Muscle of arm (tissue), 14 donors: ENCODE results near the gene UNC50. TPM values are rescaled to one million over a fixed set of nuclear protein-coding genes. Genes with fewer than 3 reads are reported as not detected.
A peak's percentile ranks its signal among the peaks of the same experiment; 100 is the strongest.

Experiments used
- DNase-seq: peaks from one replicate; pipeline ENCODE4 v3.0.0-alpha.2; 2013
- long read RNA-seq, 11 donors: transcript quantifications; one replicate each; lab custom pipeline, GENCODE V29; 2026
- polyA plus RNA-seq, 12 donors: library from polyadenylated mRNA; unstranded; fragments of 120-200 nt; gene quantifications; one replicate each; pipeline ENCODE4 v1.2.1, GENCODE V29; 2013; ENCODE audit not compliant: insufficient read length in 12 of 12

UNC50 gene, protein sequence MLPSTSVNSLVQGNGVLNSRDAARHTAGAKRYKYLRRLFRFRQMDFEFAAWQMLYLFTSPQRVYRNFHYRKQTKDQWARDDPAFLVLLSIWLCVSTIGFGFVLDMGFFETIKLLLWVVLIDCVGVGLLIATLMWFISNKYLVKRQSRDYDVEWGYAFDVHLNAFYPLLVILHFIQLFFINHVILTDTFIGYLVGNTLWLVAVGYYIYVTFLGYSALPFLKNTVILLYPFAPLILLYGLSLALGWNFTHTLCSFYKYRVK
- polyA plus RNA-seq, result 10 to 100 TPM in 11 of 12 donors, not detected in 1; 22.9 to 47.3 (median 33.8) TPM
- long read RNA-seq, donor 1, transcript UNC50-201 (6 exons, 1,143 nt), result major isoform, 27 of 41 reads
- long read RNA-seq, donor 1, partial matches to known transcripts, result 11 of 41 reads
- long read RNA-seq, donor 1, other reads (novel, unspliced or antisense), result 0 of 41 reads
- long read RNA-seq, donor 2, transcript UNC50-201 (6 exons, 1,143 nt), result major isoform, 13 of 13 reads
- long read RNA-seq, donor 2, partial matches to known transcripts, result 0 of 13 reads
- long read RNA-seq, donor 2, other reads (novel, unspliced or antisense), result 0 of 13 reads
- long read RNA-seq, donor 3, transcript UNC50-201 (6 exons, 1,143 nt), result major isoform, 9 of 9 reads
- long read RNA-seq, donor 3, partial matches to known transcripts, result 0 of 9 reads
- long read RNA-seq, donor 3, other reads (novel, unspliced or antisense), result 0 of 9 reads
- long read RNA-seq, donor 4, transcript UNC50-201 (6 exons, 1,143 nt), result major isoform, 8 of 9 reads
- long read RNA-seq, donor 4, partial matches to known transcripts, result 0 of 9 reads
- long read RNA-seq, donor 4, other reads (novel, unspliced or antisense), result 0 of 9 reads
- long read RNA-seq, donor 5, transcript UNC50-201 (6 exons, 1,143 nt), result major isoform, 27 of 36 reads
- long read RNA-seq, donor 5, partial matches to known transcripts, result 8 of 36 reads
- long read RNA-seq, donor 5, other reads (novel, unspliced or antisense), result 0 of 36 reads
- long read RNA-seq, donor 6, partial matches to known transcripts, result 0 of 5 reads
- long read RNA-seq, donor 6, other reads (novel, unspliced or antisense), result 0 of 5 reads
- long read RNA-seq, donor 7, transcript UNC50-201 (6 exons, 1,143 nt), result major isoform, 6 of 7 reads
- long read RNA-seq, donor 7, partial matches to known transcripts, result 0 of 7 reads
- long read RNA-seq, donor 7, other reads (novel, unspliced or antisense), result 0 of 7 reads
- long read RNA-seq, donor 8, transcript UNC50-201 (6 exons, 1,143 nt), result major isoform, 19 of 20 reads
- long read RNA-seq, donor 8, partial matches to known transcripts, result 0 of 20 reads
- long read RNA-seq, donor 8, other reads (novel, unspliced or antisense), result 0 of 20 reads
- long read RNA-seq, donor 9, transcript UNC50-201 (6 exons, 1,143 nt), result major isoform, 9 of 9 reads
- long read RNA-seq, donor 9, partial matches to known transcripts, result 0 of 9 reads
- long read RNA-seq, donor 9, other reads (novel, unspliced or antisense), result 0 of 9 reads
- long read RNA-seq, donor 10, transcript UNC50-201 (6 exons, 1,143 nt), result major isoform, 16 of 21 reads
- long read RNA-seq, donor 10, partial matches to known transcripts, result 5 of 21 reads
- long read RNA-seq, donor 10, other reads (novel, unspliced or antisense), result 0 of 21 reads
- long read RNA-seq, donor 11, transcript UNC50-201 (6 exons, 1,143 nt), result major isoform, 21 of 24 reads
- long read RNA-seq, donor 11, partial matches to known transcripts, result 0 of 24 reads
- long read RNA-seq, donor 11, other reads (novel, unspliced or antisense), result 0 of 24 reads

DNA sequence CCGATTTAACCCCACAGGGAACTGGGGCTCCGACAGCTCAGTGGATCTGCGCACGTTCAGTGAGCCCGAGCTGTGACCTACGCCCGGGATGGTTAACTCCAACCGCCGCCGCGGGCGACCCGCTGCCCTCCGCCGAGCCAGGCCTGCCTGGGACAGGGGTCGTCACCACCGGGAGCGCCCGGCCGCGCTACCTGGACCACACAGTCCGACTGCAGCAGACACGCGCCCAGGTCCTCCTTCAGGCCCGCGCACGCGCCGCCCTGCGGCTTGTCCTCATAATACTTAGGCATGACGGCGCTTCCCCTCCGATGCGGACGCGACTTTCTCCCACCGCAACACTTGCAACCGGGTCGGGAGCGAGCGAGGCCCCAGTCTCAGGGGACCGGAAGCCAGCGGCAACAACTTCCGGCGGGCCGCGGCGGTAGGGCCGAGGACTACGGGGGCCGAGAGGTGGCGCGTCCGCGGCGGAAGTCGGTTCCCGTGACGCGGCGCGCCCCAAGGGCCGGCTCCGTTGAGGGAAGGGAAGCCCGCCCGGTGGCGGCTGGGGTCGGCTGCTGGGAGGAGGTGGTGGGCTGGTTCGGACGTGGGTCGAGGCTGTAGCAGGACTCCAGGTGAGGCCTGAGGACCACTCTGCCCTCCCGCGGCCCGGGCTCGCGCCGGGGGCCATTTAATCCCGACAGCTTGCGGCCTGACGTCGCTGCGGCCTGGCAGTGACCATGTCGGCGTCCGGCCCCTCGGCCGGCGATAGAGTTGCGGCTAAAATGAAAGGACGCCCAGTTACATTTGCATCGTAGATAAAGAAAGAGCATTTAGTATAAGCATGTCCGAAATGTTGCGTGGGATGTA is at the start of gene UNC50, which contains the start of gene COA5:
TSS of gene UNC50 (plus strand) at position 474 of the 846 bp plus-strand sequence. CDS start 1,171 bp downstream, outside the sequence.
TSS of gene COA5 (minus strand) at position 397 of the 846 bp plus-strand sequence. CDS start at position 290, 107 bp downstream.
- DNase-seq, result peak; percentile 90

DNA sequence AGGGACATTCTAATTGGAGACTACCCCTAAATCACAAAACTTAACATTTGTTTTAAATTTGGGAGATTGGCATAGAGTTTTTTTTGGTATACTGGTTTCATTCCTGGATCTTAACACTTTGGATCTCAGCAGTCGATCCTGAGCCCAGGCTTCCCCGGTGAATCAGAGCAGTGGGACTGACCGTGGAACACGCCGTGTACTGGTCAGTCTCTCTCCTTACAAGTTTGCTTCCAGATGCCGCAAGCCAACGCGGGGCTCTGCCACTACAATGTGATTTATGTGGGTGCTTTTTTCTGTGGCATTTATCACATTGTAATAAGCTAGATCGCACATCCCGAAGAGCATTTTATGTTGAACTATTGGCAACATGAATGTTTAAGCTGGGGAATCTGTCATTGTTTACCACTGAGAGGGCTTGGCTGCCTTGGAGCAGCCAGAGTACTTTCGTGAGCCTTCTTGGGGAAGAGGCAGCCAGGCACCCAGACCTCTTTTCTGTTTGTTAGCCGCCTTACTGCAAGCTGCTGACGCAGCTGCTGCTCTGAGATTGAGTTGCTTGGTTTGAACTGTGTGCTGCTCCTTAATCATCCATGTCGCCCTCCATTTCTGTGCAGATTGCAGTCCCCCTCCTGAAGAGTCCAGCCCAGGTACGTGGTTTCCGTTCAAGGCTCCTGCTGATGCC is 49.4 kb upstream of the UNC50 start:
- no peak for DNase-seq

DNA sequence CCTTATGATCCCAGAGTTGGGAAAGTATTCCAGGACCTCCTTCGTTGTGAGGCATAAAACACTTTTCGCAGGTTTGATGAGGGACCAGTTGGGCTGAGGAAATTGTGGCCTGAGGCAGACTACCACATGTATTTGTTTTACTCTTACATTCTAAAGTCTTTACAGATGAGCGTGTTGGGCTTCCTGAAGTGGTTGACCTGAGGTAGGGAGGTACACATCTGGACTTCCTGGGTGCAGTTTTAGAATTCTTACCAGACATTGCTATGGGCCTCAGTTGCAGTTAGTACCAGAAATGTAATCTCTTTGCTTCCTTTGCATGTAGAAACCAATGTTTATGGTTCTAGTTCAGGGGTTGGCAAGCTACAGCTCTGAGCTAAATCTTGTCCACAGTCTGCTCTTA is 48.8 kb upstream of the UNC50 start:
- DNase-seq, result no peak

DNA sequence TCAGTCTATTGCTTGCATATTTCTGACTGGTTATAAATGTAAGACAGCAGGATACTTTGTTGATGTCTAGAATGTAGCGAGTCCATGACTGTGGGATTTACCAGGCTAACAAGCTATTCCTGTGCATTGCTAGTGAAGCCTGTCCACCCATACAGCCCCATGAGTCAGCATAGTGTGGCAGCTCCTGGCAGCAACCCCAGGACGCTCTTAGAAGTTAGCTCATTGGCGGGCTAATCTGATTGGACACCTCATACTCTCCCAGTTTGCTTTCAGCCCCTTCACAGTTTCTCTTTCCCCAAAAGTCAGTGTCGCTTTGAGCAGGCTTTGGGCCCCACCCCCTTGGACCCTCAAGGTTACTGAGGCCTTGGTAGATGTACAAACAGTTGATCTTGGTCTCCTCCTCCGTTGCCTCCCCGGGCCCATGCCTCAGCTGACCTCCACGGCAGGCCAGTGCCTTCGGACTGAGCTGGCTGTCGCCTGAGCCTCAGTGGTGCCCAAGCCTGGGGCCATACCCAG is 48.1 kb upstream of the UNC50 start:
- DNase-seq, result no peak

DNA sequence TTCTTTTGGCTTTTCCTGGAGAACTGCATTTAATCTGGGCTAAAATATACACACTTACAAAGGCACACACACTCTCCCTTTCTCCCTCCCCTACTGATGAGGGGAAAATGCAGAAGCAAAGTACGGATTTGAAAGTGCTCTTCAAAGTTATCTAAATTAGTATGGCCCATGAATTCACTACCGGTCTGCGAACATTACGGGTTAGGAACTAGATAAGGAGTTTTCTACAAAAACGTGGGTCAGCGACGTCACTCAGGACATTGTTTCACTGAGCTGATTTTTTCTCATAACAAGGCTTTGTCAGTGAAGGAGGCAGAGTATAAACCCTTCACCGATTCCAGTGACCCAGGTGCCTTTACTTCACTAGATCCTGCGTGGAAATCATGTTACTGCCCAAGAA is 47.4 kb upstream of the UNC50 start:
- no peak for DNase-seq

DNA sequence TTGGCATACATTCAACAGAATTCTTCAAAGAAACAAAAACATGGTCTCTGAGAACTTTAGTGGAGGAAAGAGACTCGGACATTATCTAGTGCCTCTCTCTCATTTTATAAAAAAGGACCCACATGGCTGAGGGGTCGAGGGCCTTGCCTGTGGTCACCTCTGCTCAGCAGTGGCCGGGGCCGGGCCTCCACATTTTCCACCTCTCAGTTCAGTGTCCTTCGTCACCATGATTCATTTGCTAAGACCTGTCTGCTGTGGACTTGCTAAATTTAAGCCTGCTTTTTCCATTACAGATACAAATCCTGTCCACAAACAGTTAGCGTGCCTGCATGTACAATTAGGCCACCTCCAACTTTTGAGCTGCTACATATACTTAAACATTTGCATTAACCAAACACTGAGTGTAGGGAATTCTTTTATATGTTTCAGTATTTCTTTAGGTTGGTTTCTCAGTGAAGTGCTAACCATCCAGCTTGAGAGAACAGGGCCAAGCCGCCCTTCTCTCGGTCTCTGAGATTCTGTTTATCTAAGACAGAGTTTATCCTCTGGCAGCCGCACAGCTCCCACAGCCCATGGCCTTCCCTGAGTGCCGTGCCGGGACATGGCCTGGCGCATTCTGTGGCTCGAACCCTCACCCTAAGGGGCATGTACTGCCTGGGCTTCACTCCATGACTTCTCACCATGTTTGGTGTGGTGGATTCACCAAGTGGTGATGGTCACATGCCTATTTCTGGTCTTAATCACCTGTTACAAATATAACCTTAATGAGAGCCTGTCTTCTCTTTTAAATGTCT is 46.3 kb upstream of the UNC50 start:
- DNase-seq, result no peak

DNA sequence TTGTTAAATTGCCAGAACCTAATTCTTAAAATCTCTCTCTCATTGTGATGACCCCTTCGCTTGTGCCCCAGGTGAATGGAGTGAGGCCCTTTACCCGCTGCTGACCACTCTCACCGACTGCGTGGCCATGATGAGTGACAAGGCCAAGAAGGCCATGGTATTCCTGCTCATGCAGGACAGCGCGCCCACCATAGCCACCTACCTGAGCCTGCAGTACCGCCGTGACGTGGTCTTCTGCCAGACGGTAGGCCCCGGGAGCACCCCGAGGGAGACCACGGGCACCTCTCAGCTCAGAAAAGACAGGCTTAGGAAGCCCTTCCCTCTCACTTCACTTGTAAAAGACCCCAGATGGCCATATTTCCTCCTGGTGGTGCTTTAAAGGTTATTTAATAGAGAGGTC is 45.0 kb upstream of the UNC50 start:
- DNase-seq, result no peak

DNA sequence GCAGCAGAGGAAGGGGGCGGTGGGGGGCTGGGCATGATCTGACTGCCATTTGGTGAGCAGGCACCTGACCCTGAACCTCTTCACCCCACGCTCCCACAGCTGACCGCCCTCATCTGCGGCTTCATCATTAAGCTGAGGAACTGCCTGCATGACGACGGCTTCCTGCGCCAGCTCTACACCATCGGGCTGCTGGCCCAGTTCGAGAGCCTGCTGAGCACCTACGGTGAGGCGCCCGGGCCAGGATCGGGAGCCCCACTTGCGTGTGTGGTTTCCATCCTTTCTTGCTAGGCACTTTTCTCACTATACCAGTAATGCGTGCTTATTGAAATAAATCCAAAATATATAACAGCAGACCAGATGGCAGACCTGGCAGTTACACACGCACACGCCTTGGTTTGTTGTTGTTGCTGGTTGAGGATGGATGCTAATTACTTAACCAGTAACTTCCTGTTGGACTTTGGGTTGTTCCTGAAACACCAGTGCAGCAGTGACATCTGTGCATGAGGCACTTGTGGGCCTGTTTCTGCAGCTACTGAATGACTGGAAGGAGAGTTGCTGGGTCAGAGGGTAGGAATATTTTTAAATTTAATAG is 43.8 kb upstream of the UNC50 start:
- DNase-seq, result no peak

DNA sequence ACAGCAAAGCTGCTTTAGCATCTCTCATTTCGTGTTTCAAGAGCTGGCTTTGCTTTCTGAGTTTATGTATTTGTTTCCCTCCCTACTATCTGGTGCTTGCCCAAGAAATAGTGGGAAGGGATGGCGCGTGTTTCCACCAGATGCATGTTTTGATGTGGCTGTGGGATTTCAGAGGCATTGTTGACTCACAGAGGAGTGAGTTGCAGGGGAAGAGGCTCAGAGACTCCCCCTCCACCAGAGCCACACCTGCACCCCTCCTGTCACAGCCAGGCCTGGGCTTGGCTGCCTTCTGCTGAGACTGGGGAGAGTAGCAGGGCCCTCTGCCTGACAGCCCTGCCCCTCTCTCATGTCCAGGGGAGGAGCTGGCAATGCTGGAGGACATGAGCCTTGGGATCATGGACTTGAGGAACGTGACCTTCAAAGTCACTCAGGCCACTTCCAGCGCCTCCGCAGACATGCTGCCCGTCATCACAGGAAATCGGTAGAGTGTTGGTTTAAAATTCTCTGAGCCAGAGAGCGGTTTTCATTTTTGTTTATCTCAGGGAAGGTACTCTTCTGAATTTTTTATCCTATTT is 43.0 kb upstream of the UNC50 start:
- no peak for DNase-seq

DNA sequence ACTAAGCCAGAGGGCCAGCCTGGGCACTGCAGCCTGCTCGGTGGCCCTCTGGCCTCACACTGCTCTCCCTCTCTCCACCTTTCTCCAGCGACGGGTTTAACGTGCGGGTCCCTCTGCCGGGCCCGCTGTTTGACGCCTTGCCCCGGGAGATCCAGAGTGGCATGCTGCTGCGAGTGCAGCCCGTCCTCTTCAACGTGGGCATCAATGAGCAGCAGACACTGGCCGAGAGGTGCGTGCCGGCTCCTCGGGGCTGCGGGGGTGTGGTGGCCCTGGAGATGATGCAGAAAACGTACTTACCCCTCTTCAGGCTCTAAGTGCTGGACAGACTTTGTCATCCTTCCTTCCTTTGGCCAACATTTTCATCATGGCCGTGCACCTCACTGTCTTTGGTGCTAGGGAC is 42.4 kb upstream of the UNC50 start:
- no peak for DNase-seq

DNA sequence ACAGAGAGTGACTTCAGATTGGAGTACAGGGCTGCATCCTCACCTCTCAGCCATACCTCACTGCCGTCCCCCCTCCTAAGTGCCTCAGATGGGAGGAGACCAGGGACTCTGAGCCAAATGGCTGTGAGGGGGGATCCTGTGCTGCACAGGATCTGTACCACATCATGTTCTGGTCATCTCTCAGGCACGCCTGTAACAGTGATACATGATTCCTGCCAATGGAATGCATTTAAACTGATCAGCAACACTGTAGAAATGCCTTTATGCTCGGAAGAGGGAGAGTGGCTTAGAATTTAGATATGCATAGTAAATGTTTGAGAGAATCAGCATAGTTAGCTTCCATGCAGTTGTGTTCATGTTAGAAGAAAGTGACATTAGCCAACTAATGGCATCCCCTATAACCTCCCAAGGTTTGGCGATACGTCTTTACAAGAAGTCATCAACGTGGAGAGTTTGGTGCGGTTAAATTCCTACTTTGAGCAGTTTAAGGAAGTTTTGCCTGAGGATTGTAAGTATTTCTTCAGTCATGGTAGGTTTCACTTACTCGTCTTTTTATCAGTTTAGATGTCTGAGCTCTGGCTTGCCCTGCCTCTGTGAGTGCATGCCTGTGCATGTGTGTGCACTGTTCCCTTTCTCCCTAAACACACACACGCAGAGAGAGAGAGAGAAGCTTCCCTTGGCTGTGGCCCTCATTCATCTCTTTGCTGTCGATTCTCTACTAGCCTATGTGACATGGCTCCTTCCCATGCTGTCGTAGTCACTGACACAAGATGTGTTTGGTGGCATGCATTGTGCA is 40.0 kb upstream of the UNC50 start:
- no peak for DNase-seq

DNA sequence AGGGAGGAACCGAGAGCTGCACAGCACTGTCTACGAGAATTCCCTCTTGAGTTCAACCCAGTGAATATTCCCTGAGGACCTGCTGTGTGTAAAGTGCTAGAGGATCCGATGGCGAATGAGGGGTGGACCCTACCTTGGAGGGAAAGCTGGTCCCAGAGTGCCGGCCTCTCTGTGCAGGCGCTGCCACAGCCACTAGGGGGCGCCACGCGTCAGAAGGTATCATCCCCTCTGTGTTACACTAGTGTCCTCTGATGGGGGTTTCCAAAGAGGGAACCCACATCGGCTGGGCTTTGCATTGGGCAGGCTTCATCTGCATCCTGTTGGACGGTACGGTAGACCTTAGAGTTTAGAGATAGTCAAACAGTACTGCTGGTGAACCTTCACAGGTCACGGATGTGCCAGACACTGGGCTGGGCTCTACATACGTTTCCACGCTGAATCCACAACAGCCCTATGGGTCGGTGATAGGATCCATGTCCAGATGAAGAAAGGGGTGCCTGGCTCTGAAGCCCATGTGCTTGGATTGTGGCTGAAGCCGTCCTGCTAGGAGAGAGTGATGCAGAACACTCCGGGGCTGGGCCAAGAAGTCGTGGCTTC is 39.1 kb upstream of the UNC50 start:
- DNase-seq, result no peak

DNA sequence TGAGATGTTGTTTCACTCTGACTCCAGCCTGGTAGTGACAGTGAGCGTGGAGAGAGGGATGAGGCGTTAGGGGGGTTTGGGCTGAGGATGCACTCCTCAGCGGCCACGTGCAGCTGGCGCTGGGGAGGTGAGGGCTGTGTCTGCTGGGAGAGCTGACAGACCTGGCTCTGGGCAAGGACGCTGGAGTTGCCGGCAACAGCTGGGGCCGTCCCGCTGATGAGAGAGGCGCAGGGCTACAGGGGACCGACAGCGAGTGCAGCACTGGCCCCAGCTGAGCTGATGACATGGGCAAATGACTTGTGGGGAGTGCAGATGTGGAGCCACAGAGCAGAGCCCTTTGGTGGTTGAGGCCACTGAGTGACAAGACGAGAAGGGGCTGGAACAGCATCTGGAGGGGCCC is 38.5 kb upstream of the UNC50 start:
- no peak for DNase-seq

DNA sequence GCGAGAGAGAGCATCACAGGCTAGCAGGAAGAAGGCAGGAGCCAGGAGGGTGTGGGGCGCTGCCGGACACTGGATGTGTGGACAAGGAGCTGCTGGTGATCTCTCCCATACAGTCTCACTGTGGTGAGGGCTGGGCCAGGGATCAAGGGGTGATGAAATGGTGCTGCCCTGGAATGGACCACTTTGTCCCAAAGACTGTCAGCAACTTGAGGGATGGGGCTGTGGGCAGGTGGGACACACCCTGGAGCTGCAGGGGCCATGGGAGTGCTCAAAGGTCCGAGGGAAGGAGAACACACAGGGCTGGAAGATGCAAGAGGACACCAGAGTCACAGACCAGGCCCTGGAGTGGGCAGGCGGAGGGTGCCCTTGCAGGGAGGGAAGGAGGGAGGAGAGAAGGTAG is 38.0 kb upstream of the UNC50 start:
- DNase-seq, result no peak

DNA sequence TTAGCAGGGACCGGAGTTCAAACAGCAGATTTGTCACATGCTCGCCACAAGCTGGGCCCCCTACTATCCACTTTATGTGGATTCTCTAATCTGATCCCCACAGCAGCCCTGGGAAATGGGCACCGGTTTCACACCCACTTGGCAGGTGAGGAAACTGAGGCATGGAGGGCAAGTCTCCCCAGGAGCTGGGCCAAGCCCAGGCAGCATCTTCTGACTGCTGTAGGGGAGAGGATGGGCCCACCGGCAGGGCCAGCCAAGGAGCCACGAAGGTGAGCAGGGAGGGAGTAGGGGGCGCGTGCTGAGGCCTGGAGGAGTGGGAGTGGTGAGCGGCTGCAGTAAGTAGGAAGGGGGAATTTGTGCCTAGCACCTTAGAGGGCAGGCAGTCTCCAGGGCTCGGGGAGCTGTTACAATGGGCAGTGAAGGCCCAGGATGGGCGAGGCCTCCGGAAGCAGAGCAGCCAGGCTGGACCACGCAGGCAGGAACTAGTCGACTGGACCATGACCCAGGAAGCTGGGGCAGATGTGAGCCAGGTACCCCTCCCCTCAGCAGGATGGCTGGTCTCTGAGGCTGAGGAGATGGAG is 37.2 kb upstream of the UNC50 start:
- no peak for DNase-seq

DNA sequence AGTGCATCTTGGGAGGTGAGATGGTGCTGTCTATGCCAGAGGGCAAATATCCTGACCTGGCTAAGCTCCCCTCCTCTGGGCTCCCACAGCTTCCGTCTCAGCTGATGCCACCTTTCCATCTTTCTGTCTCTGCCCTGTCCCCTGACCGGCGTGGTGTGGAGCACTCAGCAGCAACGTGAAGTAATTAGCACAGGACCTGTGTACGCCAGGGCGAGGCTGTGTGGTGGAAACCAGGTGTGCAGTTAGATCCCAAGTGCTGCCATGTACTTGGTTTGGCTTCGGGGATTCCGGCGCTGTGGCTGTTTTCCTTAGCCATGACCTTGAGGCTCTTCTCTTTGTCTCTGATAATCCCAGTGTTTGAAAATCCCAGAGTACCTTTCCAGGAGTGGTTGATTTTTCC is 36.6 kb upstream of the UNC50 start:
- no peak for DNase-seq
